Measurements from ENCODE around the gene RBKS.

GRCh38 chr2:27803046-27803445 is 87.1 kb downstream of the RBKS start:
- no peak for TF ChIP-seq CTCF (conservative IDR thresholded peaks at IDR 0.05)
- no peak for TF ChIP-seq ZFX (IDR thresholded peaks at IDR 0.05)
